Ramos (cell line): ENCODE measurements around the gene NASP.

Experiments used
- in situ Hi-C: fragments of 300-500 bp; cut with MboI; formaldehyde crosslinking; loops from one replicate; pipeline ENCODE4 v1.14.3; 2022; ENCODE audit warnings: low sequenced_read_pairs; ENCODE audit not compliant: unreplicated experiment

The NASP gene

GRCh38 chr1:45583666-45584350 is at the start of gene NASP:
Gene NASP, plus strand, starts transcription at chr1:45584041. Its CDS starts 106 bp downstream, at chr1:45584147.
- in situ Hi-C loops, result no loop called here

GRCh38 chr1:45535988-45536766 is 47.7 kb upstream of the NASP start:
- in situ Hi-C loops, result no loop called here

GRCh38 chr1:45536886-45537285 is 47.0 kb upstream of the NASP start:
- in situ Hi-C loops, result no loop called here

GRCh38 chr1:45541193-45541592 is 42.6 kb upstream of the NASP start:
- in situ Hi-C loops, result no loop called here

GRCh38 chr1:45542591-45542990 is 41.2 kb upstream of the NASP start:
- in situ Hi-C loops, result no loop called here

- in situ Hi-C loops, result no loop called here
Observed at GRCh38 chr1:45543581-45544417, 40.0 kb upstream of the NASP start.

GRCh38 chr1:45544530-45544929 is 39.3 kb upstream of the NASP start:
- in situ Hi-C loops, result no loop called here

- in situ Hi-C loops, result no loop called here
Observed at GRCh38 chr1:45545019-45545493, 38.8 kb upstream of the NASP start.

- in situ Hi-C loops, result no loop called here
Observed at GRCh38 chr1:45545553-45546310, 38.1 kb upstream of the NASP start.

GRCh38 chr1:45550401-45551351 is 33.2 kb upstream of the NASP start, which contains the start of gene AKR1A1:
Gene AKR1A1, plus strand, starts transcription at chr1:45550826. Its CDS starts 10,969 bp downstream, at chr1:45561795.
- in situ Hi-C loops, result no loop called here

- in situ Hi-C loops, result no loop called here
Observed at GRCh38 chr1:45551684-45552083, 32.2 kb upstream of the NASP start.

- in situ Hi-C loops, result no loop called here
Observed at GRCh38 chr1:45552331-45552730, 31.5 kb upstream of the NASP start.

- in situ Hi-C loops, result no loop called here
Observed at GRCh38 chr1:45554198-45554597, 29.6 kb upstream of the NASP start.

GRCh38 chr1:45557422-45557944 is 26.4 kb upstream of the NASP start:
- in situ Hi-C loops, result no loop called here

GRCh38 chr1:45563843-45564242 is 20.0 kb upstream of the NASP start:
- in situ Hi-C loops, result loop anchor here (10.0 kb wide), 2 partner anchors 229 to 549 kb away; partner anchors contain the start of genes HECTD3 and UROD

GRCh38 chr1:45566722-45567121 is 17.1 kb upstream of the NASP start:
- in situ Hi-C loops, result loop anchor here (5.0 to 10.0 kb wide), 3 partner anchors 59 to 552 kb away; partner anchors contain the start of genes HECTD3 and UROD

- in situ Hi-C loops, result loop anchor here (5.0 to 10.0 kb wide), 3 partner anchors 61 to 553 kb away; partner anchors contain the start of genes HECTD3 and UROD
Observed at GRCh38 chr1:45567911-45568310, 15.9 kb upstream of the NASP start.

- in situ Hi-C loops, result loop anchor here (5.0 to 10.0 kb wide), 3 partner anchors 61 to 554 kb away; partner anchors contain the start of genes HECTD3 and UROD
Observed at GRCh38 chr1:45568421-45568820, 15.4 kb upstream of the NASP start.
